GM19467 (cell line): ENCODE measurements around the gene SNRK.

Experiments
- ATAC-seq: cut with Tn5 transposase; IDR thresholded peaks from one replicate; pipeline ENCODE4 v1.9.1; 2021; ENCODE audit warnings: mild to moderate bottlenecking, moderate library complexity; ENCODE audit not compliant: unreplicated experiment

Gene SNRK

GRCh38 chr3:43369404-43370292 is 83.3 kb downstream of the SNRK start:
- no peak for ATAC-seq

DNA sequence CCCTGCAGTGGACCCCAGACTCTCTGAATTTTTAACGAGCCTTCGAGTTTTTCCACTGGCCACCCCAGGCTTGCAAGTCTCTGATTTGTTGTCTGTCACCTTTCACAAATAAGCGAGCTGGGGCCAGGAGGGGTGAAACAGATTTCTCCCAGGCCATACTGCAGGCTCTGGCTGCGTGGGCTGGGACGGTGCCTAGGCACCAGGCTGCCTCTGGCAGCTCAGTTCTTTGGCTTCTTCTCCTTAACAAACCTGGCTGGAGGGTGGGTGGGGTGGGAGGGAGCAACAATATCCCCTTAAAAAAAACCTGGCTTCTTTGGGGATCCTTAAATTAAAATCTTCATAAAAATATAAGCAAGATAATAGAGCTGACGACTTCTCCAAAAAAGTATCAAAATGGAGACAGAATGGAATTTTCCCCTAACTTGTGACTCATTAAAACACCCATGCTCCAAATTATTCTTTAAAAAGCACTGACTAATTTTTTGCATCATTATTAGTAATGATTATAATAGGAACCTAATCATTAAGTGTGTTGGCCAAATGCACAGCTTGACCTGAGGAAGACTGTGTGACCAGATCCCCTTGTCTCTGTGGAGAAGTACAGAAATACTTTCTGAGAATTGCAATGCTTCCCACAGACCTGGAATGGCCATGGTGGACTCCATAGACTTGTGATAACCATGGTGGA is 84.1 kb downstream of the SNRK start:
- ATAC-seq, result no peak

DNA sequence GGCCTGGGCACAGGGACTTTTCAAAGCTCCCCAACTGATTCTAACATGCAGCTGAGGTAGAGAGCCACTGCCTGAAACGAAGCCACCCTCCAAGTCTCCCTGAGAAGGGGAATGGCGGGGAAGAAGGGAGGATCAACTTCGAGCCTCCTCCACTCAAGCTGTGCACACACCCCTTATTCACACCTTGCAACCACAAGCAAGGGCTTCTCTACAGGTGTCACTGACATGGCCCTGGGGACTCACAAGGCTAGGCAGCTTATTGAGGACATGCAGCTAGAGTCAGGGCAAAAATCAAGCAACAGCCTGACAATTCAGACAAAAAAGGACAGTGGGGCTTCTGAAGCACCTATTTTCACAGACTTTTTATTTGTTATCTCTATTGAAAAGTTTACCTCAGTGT is 85.2 kb downstream of the SNRK start:
- no peak for ATAC-seq

DNA sequence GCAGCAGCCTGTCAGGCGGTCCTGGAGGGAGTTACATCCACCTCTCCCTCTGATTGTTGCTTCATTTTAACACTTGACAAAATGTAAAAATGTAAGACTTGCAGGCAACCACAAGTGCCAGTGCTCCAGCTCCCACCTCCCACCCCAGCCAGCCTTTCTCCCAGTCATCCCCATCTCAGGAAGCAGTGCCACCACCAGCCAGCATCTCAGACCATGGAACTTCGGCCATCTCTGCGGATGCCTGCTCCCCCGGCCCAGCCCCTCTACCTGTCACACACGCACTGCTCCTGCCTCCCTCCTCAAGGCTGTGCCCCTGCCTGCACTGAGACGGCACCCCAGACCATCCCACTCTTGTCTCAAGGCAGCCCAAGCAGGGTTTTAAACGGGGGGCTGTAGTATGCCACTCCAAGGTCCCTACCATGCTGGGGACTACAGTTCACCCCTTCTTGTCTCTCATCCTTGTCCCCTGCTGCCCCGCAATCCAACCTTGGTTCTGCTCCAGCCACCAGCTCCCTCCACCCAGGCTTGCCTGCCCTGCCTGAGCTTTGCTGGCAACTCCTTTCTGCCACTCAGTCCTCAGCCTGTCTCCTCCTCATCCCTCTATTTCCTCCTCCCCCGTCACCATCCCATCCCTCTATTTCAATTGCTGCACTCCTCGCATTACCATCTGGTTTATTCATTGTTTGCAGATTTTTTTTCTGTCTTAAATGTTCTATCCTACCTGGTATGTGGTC is 85.8 kb downstream of the SNRK start:
- no peak for ATAC-seq

GRCh38 chr3:43372809-43373559 is 86.6 kb downstream of the SNRK start:
- no peak for ATAC-seq

DNA sequence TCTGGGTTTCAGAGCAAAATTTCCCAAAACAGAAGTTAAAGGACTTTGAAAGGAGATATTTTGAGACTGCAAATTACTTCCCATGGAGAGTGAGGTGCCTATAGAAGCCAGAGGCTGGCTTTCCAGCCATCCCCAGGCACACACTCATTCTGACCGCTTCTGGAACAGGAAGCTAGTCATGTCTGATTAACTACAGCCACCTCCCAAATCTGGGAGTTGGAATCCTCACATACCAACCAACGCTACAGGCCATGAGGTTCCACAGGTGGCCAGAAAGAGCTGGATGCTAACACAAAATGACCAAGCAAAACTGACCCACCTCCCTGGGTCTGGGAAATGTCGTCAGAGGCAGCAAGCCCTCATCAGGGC is 87.2 kb downstream of the SNRK start:
- ATAC-seq, result no peak

DNA sequence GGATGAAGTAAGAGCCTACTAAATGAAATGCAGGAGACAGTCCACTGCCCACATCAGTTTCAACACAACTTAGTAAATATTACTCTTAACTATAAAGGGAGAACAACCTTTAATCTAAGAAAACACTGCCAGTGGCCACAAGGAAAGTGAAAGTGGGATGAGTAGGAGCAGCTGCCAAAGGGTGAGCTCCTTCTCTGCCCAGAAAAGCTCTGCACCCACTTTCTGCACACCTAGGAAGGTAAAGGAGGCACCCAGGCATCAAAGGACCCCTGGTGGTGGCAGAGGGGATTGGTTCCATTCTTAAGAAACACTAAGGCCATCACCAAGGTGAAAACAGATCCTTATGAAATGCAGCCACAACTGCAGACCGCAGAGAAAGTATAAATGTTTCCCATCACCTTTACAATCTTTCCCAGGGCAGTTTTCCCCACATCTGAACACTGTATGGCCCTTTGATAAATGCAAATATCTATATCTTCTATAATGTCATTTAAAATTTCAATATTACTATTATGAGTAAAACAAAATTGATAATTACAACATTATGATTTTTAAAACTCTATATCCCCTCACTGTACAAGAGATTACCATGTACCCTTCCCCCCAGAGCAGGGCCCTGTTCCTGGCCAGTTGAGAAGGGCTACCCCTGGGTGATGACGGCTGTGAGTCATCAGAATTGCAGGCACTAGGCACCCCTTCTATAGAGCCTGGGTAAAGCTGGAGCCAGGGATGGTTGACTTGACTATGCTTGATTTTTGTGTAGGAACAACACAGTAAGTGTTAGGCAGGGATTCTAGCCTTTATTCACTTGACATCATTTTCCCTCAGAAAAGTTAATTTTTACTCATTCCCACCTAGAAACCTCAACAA is 92.0 kb downstream of the SNRK start:
- peak; percentile 66 for ATAC-seq

DNA sequence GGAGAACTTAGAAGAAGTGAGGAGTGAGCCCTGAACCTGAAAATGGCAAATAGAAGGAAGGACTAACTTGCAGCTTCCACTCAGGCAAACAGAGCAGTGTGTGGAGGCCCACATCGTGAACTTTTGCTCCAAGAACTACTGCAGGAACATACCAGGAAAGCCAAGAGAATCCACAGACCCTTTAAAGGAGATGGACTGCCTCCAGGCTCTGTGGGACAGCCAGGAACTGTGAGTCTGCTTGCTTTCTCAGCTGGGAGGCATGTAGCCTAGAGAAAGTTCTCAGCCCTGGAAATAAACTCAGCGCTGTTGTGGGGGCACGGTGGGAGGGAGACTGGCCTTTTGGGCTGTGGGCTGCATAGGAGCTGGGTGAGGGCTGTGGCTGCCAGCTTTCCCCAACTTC is 93.0 kb downstream of the SNRK start:
- ATAC-seq, result no peak

GRCh38 chr3:43388175-43388574 is 101.8 kb downstream of the SNRK start:
- ATAC-seq, result no peak

- no peak for ATAC-seq
Measured at GRCh38 chr3:43388915-43389314, 102.6 kb downstream of the SNRK start.

DNA sequence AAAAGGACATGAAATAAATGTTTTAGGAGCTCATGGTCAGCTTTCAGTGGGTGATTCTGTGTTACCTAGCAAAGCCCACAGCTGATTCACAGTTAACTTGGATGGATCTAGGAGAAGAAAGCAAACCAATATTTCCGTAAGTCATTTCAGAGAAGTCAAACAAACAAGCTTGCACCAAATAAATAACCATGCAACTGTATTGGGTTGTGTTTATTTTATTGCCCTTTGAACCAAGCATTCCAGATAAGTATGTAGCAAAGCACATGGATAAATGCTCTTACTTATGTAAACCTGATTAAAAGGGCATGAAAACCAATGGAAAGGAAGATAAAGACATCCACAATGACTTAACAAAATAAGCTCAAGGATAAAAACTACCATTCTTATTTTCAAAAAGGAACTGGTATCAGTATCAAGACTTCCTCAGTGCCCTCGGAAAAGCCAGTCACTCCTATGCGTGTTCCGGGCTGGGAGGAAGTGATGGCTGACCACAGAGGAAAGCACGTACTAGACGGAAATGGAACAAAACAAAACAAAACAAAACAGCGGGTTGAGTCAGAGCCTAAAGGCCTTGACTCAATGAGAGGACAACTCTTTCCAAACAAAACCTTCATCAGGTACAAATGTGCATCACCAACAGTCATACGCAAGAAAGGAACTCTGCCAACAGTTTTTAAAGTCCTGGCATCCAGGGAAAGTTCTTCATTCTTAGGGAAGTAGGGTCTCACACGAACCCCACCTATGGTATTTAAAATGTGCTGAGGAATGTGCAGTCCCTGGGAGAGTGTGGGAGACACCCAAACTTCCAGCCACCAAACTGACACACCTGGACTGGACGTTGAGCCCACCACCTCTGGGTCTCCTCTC is 103.3 kb downstream of the SNRK start:
- ATAC-seq, result no peak

DNA sequence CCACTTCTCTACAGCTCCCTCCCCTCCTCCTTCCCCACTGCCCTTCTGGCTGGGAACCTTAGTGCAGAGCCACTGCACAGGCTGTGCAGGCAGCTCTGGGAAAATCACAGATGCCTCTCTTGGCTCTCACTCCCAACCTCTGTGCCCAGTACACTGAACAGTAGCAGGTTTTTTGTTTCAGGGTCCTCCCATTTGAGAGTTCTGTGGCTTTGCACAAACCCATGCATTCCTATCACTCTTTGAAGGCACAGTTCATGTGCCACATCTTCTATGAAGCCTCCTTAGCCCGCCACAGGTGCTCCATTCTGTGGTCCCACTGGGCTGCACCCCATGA is 103.9 kb downstream of the SNRK start:
- no peak for ATAC-seq

GRCh38 chr3:43391621-43392020 is 105.3 kb downstream of the SNRK start:
- no peak for ATAC-seq

DNA sequence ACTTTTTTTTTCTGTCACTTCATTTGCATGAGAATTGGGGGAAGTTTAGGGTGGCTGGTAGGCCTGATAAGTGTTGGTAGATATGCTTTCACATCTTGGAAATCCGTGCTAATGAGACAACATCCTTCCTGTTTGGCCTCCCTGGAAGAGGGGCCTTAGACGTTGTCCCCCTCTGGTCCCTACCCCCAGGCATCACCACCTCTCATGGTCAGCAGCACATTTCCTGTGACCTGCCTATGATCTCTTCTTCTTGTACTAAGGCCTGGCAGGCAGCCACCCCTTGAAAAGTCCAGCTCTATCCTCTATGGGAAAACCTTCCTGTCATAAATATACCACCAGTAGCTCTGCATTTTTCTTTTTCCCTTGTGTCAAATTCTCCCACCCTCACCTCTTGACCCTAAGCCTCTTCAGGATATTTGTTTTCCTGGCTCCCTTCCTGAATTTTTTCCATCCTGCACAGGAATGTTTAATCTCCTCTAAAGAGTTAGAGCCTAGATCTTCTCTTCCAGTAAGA is 107.8 kb downstream of the SNRK start:
- no peak for ATAC-seq

DNA sequence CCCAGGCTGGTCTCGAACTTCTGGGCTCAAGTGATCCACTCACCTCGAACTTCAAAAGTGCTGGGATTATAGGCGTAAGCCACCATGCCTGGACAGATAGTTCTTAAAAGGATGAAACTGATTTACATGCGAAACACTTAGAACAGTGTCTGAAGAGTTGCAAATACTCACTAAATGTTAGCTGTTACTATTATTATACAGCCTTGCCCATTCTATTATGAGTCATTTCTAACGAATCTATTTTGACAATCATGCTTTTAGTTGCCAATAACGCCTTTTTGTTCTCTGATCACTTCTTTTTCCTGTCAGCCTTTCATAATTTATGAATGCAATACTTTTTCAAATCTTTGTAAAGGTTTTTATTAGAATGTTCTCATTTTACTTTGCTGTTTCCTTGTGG is 112.7 kb downstream of the SNRK start:
- no peak for ATAC-seq

DNA sequence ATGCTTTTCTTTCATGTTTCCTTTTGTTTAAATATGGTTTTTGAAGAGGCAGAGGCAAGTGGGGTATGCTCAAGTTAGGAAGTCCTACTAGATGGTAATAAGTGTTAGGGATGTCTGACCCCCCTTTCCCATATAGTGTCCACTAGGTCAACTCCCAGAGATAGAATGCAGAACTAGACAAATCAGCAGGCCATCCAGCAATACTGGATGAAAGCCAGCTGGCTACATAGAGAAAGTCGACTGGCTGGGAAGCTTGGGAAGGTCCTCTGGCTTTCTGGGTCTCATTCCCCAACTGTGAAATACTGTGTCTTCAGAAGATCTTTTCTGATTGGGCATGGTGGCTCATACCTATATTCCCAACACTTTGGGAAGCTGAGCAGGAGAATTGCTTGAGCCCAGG is 113.8 kb downstream of the SNRK start:
- no peak for ATAC-seq
